Activated CD4-positive, alpha-beta T cell treated with anti-CD3 and anti-CD28 coated beads, Interleukin-2, amount 50 U/mL, for 48 hours (primary cell): ENCODE measurements around the gene PHKG2.
"Not testable (repeated sequence)": the region's sequence is repeated elsewhere in the genome, so short reads cannot be mapped to it uniquely, and the experiment has no call there.

Experiments
- DNase-seq, 2 experiments: peaks; one replicate each; pipeline ENCODE4 v3.0.0-alpha.2; 2020

Gene PHKG2, protein sequence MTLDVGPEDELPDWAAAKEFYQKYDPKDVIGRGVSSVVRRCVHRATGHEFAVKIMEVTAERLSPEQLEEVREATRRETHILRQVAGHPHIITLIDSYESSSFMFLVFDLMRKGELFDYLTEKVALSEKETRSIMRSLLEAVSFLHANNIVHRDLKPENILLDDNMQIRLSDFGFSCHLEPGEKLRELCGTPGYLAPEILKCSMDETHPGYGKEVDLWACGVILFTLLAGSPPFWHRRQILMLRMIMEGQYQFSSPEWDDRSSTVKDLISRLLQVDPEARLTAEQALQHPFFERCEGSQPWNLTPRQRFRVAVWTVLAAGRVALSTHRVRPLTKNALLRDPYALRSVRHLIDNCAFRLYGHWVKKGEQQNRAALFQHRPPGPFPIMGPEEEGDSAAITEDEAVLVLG

DNA sequence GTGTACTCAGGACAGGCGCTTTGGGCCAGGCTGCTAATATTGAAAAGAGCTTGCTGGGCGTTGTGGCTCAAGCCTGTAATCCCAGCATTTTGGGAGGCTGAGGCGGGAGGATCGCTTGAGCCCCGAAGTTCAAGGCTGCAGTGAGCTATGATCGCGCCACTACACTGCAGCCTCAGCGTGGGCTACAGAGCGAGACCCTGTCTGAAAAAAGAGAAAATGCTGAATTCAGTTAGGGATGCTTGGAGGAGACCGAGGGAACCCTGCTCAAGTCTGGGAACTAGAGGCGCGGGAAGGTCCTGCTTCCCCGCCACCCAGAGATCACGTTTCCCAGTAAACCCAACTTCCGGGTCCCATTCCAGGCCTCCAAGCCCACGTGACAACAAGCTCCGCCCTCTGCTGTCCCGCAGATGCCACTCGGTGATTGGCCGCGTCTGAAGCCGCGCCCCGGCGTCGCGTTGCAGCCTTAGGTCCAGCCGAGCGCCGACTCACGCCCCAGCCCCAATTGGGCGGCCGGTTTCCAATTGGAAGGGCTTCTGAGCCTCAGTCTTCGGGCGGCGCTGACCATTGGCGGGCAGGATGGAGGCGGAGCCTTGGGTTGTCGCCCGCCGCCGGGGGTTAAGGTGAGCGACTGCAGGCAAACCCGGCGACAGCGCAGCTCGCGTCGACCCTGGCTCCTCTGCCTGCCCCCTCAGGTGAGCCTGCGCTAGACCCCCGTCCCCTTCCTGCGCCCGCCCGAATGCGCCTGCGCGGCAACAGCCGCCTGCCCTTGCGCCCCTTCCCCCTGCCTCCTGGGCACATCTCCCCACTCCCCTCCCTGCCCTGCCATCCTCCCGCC, at the start of gene PHKG2:
Gene PHKG2 (plus strand): TSS at position 627 of the 835 bp plus-strand sequence. CDS start 396 bp downstream, outside the sequence.
- DNase-seq: peak; percentile 98 to 99

DNA sequence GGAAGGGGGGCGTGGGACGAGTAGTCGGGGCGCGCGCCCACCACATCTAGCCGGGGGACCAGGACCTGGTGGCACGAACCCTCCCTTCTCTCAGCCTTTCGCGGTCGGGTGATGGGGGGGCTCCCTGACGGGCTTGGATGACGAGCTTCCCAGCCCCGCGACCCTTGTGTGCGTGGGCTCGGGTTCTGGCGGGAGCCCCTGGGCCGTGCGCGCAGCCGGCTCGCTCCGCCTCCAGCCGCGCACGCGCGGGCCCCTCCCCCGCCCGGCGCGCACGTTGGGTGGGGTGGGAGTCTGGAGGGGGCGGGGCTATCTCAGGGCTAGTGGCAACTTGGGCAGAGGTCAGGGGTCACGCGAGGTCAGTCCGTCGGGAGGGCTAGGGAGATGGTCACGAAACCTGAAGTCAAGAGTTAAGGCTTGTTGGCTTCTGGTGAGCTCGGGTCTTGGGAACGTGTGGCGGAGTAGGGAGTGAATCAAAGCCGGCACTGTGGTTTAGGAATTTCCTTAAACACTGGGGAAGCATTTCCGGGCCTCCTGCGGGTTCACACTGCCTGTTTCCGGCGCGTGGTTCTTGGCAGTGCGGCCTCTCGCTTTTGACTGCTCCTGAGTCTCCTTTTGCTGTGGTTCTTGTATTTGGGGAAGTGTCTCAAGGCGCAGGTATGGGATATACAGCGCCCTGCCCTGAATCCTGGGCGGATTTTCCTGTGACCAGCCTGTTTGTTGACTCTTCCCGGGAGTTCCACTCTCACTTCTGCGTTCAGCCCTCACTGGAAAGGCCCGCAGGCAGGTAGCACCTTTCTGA, 49.2 kb upstream of the PHKG2 start, which contains the start of gene SRCAP:
Gene SRCAP (plus strand): TSS at position 356 of the 799 bp plus-strand sequence. CDS start 1,654 bp downstream, outside the sequence.
- DNase-seq: peak; percentile 89 to 91

GRCh38 chr16:30699615-30700099, 48.6 kb upstream of the PHKG2 start:
- DNase-seq: no peak

DNA sequence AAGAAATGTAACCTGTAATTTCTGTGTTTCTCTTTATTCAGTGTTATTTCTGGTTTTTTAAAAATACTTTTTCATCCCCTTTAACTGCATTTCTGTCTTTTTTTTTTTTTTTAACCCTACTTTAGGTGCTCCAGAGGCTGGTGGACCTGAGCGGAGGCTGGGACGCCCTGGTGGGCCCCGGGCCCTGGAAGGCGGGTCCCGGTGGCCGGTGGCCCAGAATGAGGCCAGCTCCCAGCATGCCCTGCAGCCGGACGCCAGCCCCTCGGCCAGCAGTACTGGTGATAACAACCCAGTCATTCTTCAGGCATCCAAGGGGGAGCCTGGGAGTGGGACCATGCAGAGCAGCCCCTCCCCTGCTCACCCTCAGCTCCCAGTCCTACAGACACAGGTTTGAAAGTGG, 47.7 kb upstream of the PHKG2 start:
- no peak for DNase-seq

DNA sequence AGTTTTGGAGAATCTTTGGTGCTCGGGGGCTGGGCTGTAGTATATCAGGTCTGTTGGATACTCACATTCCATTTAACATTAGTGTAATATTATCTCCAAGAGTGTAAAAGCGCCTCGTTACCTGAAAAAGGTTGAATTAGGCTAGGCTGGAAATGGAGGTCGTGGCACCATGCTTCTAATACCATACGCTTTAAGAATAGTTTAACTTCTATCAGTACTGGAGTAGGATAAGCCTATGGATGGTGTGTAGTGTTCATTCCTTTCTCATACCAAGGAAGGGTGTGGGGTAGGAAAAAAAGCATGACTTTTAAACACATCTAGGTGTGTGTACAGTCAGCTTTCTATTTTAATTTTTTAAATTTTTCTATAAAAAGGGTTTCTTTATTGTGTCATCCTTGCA, 47.3 kb upstream of the PHKG2 start:
- DNase-seq: no peak

GRCh38 chr16:30703071-30703470, 45.2 kb upstream of the PHKG2 start:
- DNase-seq: not testable (repeated sequence)

- DNase-seq: no peak
These were observed 44.3 kb upstream of the PHKG2 start for GRCh38 chr16:30703971-30704370.

GRCh38 chr16:30706046-30706445, 42.2 kb upstream of the PHKG2 start:
- no peak for DNase-seq

DNA sequence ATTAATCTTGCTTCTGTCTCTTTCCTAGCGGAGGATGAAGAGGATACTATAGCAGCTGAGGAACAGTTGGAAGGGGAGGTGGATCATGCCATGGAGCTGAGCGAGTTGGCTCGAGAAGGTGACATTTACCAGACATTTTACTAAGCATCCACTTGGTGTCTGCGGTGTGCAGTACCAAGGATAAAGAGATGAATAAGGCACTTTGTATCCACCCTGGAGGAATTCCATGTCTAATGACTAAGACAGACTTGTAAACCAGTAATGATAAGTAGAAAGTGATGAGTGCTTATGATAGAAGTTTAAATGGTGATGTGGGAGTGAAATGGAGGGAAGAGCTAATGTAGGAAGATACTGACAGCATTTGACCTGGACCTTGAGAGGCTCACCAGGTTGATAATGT, 37.3 kb upstream of the PHKG2 start:
- DNase-seq: no peak

DNA sequence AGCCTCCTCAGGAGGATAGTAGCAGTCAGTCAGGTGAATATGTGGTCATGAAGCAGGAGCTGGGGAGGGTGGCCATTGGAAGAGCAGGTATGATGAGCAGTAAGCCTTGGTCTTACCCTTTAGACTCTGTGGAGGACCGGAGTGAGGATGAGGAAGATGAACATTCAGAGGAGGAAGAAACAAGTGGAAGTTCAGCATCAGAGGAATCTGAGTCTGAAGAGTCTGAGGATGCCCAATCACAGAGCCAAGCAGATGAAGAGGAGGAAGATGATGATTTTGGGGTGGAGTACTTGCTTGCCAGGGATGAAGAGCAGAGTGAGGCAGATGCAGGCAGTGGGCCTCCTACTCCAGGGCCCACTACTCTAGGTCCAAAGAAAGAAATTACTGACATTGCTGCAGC, 36.5 kb upstream of the PHKG2 start:
- DNase-seq: no peak

DNA sequence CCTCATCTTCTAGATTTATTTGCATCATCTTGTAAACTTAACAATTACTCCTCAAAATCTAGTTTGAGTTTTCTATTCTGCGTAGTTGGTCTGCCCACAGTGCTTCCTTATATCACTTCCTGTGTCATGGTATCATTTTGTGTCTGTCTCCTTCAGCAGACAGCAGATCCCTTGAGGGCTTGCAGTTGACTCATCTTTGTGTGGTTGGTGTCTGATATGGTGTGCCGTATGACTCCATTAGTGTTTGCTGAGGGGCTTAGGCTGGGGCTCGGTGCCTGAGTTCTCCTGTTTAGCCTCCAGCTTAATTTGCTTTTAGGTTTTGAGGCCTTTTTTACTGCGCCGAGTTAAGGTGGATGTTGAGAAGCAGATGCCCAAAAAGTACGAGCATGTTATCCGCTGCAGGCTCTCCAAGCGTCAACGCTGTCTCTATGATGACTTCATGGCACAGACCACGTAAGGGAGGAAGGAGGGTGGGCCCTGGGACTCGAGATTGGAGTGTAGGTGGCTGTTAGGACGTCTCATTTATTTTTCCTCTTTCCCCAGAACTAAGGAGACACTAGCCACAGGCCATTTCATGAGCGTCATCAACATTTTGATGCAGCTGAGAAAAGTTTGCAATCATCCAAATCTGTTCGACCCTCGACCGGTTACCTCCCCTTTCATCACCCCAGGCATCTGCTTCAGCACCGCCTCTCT, 32.3 kb upstream of the PHKG2 start:
- peak; percentile 29 to 41 for DNase-seq

DNA sequence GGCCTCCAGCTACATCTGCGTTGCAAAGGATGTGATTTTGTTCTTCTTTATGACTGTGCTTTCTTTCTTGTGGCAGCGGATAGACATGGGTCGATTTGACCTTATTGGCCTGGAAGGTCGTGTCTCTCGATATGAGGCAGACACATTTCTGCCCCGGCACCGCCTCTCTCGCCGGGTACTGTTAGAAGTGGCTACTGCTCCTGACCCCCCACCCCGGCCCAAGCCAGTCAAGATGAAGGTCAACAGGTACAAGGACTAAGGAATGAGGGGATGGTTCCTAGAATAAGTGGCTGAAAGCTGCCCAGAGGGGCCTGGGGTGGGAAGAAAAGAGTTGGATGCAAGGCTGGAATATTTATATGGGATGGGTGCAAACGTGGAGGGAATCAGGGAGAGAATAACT, 28.1 kb upstream of the PHKG2 start:
- DNase-seq: no peak

GRCh38 chr16:30720694-30721093, 27.5 kb upstream of the PHKG2 start:
- DNase-seq: no peak

DNA sequence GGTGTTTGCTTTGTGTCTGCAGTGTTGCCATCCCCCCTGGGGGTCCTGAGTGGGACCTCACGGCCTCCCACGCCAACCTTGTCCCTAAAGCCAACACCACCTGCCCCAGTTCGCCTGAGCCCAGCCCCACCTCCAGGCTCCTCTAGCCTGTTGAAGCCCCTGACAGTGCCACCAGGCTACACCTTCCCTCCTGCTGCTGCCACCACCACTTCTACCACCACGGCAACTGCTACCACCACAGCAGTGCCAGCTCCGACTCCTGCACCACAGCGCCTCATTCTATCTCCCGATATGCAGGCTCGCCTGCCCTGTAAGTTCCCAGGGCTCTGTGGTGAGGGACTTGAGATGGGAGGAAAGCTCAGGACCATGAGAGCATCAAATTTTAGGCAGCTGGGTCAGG, 27.1 kb upstream of the PHKG2 start:
- DNase-seq: no peak

- DNase-seq: no peak
These were observed 26.6 kb upstream of the PHKG2 start for GRCh38 chr16:30721606-30722005.

DNA sequence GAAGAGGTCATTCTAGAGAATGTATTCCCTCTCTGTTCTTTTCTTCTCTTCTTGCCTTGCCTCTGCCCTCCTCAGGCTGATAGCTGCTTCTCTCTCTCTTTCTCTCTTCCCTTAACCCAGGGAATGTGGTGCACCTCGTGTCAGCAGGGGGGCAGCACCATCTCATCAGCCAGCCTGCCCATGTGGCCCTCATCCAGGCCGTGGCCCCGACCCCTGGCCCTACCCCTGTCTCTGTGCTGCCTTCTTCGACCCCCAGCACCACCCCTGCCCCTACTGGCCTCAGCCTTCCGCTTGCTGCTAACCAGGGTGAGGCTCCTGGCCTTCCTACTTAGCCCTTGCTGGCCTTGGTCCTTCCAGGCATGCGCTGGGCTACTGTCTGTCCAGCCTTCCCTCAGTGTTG, 25.8 kb upstream of the PHKG2 start:
- DNase-seq: no peak

DNA sequence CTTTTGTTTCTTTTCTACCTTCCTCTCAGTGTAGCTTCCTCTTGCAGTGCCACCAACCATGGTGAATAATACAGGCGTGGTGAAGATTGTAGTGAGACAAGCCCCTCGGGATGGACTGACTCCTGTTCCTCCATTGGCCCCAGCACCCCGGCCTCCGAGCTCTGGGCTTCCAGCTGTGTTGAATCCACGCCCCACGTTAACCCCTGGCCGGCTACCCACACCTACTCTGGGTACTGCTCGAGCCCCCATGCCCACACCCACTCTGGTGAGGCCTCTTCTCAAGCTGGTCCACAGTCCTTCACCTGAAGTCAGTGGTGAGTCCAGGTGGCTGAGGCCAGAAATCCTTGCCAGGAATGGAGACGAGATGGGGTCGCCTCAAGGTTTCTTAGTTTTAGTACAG, 25.3 kb upstream of the PHKG2 start:
- DNase-seq: no peak

- DNase-seq: no peak
These were observed 24.4 kb upstream of the PHKG2 start for GRCh38 chr16:30723725-30724355.

DNA sequence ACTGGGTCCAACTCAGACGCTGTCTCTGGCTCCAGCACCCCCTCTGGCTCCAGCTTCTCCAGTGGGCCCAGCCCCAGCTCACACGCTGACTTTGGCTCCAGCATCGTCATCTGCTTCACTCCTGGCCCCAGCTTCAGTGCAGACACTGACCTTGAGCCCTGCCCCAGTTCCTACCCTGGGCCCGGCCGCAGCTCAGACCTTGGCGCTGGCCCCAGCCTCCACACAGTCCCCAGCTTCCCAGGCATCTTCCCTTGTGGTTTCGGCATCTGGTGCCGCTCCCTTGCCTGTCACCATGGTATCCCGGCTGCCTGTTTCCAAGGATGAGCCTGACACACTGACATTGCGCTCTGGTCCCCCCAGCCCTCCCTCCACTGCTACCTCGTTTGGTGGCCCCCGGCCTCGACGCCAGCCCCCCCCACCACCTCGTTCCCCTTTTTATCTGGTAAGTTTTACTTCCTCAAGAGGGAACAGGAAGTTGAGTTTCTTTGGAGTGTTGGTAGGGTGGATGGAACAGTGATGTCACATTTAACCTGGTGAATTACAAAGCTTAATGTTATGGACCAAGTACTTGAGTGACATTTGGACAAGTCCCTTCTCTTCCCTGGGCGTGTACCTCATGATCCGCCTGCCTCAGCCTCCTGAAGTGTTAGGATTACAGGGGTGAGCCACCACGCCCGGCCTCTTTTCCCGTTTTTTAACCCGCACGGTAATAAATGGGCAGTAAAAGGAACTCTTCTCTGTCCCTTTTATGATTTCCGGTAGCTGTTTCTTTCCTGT, 23.4 kb upstream of the PHKG2 start:
- no peak for DNase-seq

- no peak for DNase-seq
These were observed 22.8 kb upstream of the PHKG2 start for GRCh38 chr16:30725418-30725792.

DNA sequence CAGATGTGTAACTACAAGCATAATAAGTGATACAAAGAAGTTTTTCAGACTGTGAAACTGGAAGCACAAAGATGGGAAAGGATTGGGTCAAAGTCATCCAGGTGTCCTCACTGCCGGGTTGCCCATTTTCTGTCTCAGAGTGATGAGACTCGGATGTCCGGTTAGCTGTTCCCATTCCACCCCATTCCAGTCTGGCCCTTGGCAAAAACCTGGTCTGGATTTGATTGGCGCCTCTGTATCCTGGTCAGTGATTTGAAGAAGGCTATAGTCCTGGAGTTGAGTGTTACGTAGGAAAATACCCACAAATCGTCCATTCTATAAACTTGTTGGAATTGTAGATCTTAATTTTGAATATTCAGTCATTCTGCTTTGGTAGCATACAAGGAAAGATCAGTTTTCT, 19.9 kb upstream of the PHKG2 start:
- no peak for DNase-seq
